Cardiac septum (tissue), 1 donor: ENCODE measurements around the gene NEBL. TPM values are rescaled to one million over a fixed set of nuclear protein-coding genes. Genes with fewer than 3 reads are reported as not detected.

ENCODE experiments used
- DNase-seq: peaks from one replicate; pipeline ENCODE4 v3.0.0-alpha.2; 2020; ENCODE audit warnings: low spot score
- intact Hi-C: fragments of 100-400 bp; cut with DNase I; formaldehyde crosslinking; loops from one replicate; pipeline ENCODE4 v1.14.0; 2022
- total RNA-seq: library from RNA; stranded (reverse); fragmentation: NEBNext Ultra II Directional; extraction: Animal tissue kit (Norgen Biotek cat#: 25700); gene quantifications from one replicate; pipeline ENCODE4 v1.2.1, GENCODE V29; 2021
- donor health status: DM: no; HTN: no; CAD: no.

NEBL gene
- total RNA-seq, 1 donor from 2014 or later = 597 TPM

GRCh38 chr10:20909801-20910200 lies 12.7 kb upstream of the NEBL start:
- intact Hi-C loops = loop anchor here (10.0 kb wide), 1 partner anchor 265 kb away; no protein-coding TSS in a partner anchor
- DNase-seq = no peak

- intact Hi-C loops = loop anchor here (10.0 kb wide), 1 partner anchor 266 kb away; no protein-coding TSS in a partner anchor
- no peak for DNase-seq
These were observed 11.3 kb upstream of the NEBL start for GRCh38 chr10:20908391-20908790.

- intact Hi-C loops = loop anchor here (10.0 kb wide), 1 partner anchor 271 kb away; no protein-coding TSS in a partner anchor
- DNase-seq = no peak
These were observed 6.7 kb upstream of the NEBL start for GRCh38 chr10:20903635-20904390.

GRCh38 chr10:20901110-20901509 lies 4.0 kb upstream of the NEBL start:
- intact Hi-C loops = loop anchor here (10.0 kb wide), 1 partner anchor 274 kb away; no protein-coding TSS in a partner anchor

GRCh38 chr10:20898866-20899535 lies 1.9 kb upstream of the NEBL start:
- intact Hi-C loops = loop anchor here (5.0 to 10.0 kb wide), 2 partner anchors 173 to 626 kb away; partner anchors contain the start of gene SKIDA1
- DNase-seq = no peak

More at GRCh38 chr10:20901110-20901509, 4.0 kb upstream of the NEBL start:
- DNase-seq = no peak

GRCh38 chr10:20893297-20893696 lies 3.8 kb downstream of the NEBL start:
- intact Hi-C loops = loop anchor here (10.0 kb wide), 1 partner anchor 632 kb away; the partner anchor contains the start of gene SKIDA1
- DNase-seq = no peak

- intact Hi-C loops = loop anchor here (10.0 kb wide), 1 partner anchor 632 kb away; the partner anchor contains the start of gene SKIDA1
These were observed 4.3 kb downstream of the NEBL start for GRCh38 chr10:20892796-20893195.

GRCh38 chr10:20892011-20892585 lies 5.0 kb downstream of the NEBL start:
- DNase-seq = no peak
- intact Hi-C loops = loop anchor here (10.0 kb wide), 1 partner anchor 633 kb away; the partner anchor contains the start of gene SKIDA1

More at GRCh38 chr10:20892796-20893195, 4.3 kb downstream of the NEBL start:
- DNase-seq = no peak

GRCh38 chr10:20891338-20891714 lies 5.8 kb downstream of the NEBL start:
- no peak for DNase-seq
- intact Hi-C loops = loop anchor here (10.0 kb wide), 1 partner anchor 633 kb away; the partner anchor contains the start of gene SKIDA1

GRCh38 chr10:20890491-20891337 lies 6.4 kb downstream of the NEBL start:
- DNase-seq = no peak
- intact Hi-C loops = loop anchor here (10.0 kb wide), 1 partner anchor 634 kb away; the partner anchor contains the start of gene SKIDA1

GRCh38 chr10:20890009-20890408 lies 7.1 kb downstream of the NEBL start:
- intact Hi-C loops = loop anchor here (10.0 kb wide), 1 partner anchor 635 kb away; the partner anchor contains the start of gene SKIDA1
- DNase-seq = no peak

GRCh38 chr10:20888620-20889330 lies 8.3 kb downstream of the NEBL start:
- intact Hi-C loops = no loop called here
- DNase-seq = no peak

- intact Hi-C loops = no loop called here
- DNase-seq = no peak
These were observed 9.2 kb downstream of the NEBL start for GRCh38 chr10:20887706-20888555.

- intact Hi-C loops = no loop called here
- no peak for DNase-seq
These were observed 11.4 kb downstream of the NEBL start for GRCh38 chr10:20885678-20886077.

GRCh38 chr10:20883552-20883951 lies 13.6 kb downstream of the NEBL start:
- no peak for DNase-seq
- intact Hi-C loops = no loop called here

- intact Hi-C loops = no loop called here
- DNase-seq = no peak
These were observed 15.0 kb downstream of the NEBL start for GRCh38 chr10:20882091-20882490.

GRCh38 chr10:20879136-20879535 lies 18.0 kb downstream of the NEBL start:
- DNase-seq = no peak
- intact Hi-C loops = no loop called here
